ENCODE results near the gene TMEM87B. TPM values are rescaled to one million over a fixed set of nuclear protein-coding genes. Genes with fewer than 3 reads are reported as not detected.

TMEM87B gene
- total RNA-seq, 1 experiment from 2014 or later, result 14.8 TPM

DNA sequence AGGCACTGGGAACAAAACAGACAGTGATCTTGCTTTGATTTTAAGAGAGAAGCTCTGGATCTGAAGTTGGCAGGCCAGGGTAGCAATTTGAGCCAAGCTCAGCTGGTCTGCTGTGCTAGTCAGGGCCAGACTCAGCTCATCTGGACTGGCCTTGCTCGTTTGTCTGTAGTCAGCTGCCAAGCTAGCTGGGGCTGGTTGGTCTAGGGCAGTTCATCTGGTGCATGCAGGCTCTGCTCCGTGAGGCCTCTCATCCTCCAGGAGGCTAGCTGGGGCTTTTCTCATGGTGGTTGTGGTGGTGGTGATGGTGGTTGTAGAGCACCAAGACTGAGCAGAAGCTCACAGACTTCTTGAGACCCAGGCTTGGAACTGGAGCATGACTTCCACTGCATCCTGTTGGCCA, 93.4 kb downstream of the TMEM87B start:
- BruUV-seq (replicated peaks), result no TSS peak
- H2AFZ ChIP-seq (ENCODE audit: low read depth, low read length, poor library complexity, severe bottlenecking), result no peak overlapping the region
- no peaks in the 10 kb centered on the region for H3K9me3 ChIP-seq (ENCODE audit: control insufficient read depth in 1 of 2, insufficient read depth in 1 of 2, low read depth in 1 of 2, low read length in 2 of 2)
- H3K36me3 ChIP-seq (ENCODE audit: control insufficient read depth in 1 of 2, insufficient read depth in 2 of 2, low read length in 2 of 2), result no peaks in the 10 kb centered on the region
- H3K27me3 ChIP-seq (ENCODE audit: insufficient read depth, low read length), result no peaks in the 10 kb centered on the region
- DNase-seq (ENCODE audit: low read depth, low spot score), result no peak
- no peaks in the 10 kb centered on the region for H3K9me2 ChIP-seq (ENCODE audit: insufficient read depth)
- no peak overlapping the region for H3K4me2 ChIP-seq (ENCODE audit: low read length)
- ChIA-PET RAD21 (ENCODE audit: low non-redundant PET in 1 of 2, low total read pairs in 2 of 2, uncharacterized antibody in 2 of 2, unreplicated experiment in 2 of 2) (no interaction called here), CTCF (no interaction called here), POLR2A (no interaction called here)
- no peaks in the 10 kb centered on the region for H4K20me1 ChIP-seq (ENCODE audit: insufficient read depth)
- no peak for TF ChIP-seq TCF7L2 (IDR thresholded peaks at IDR 0.05; ENCODE audit: borderline replicate concordance, extremely low read depth, insufficient read depth, insufficient read length)
- TF ChIP-seq CTCF (IDR thresholded peaks at IDR 0.05 in 2 of 3, conservative IDR thresholded peaks at IDR 0.05 in 1 of 3; ENCODE audit: borderline replicate concordance in 1 of 3, insufficient read depth in 1 of 3, low read depth in 2 of 3, low read length in 2 of 3), result no peak
- TF ChIP-seq YY1 (IDR thresholded peaks at IDR 0.05; ENCODE audit: extremely low read depth, insufficient replicate concordance, low read depth, low read length), result no peak
- no peak for TF ChIP-seq ZNF274 (IDR thresholded peaks at IDR 0.05; ENCODE audit: low read depth, low read length)
- TF ChIP-seq POLR2AphosphoS5 (IDR thresholded peaks at IDR 0.05; ENCODE audit: low read depth, low read length), result no peak
- no peak for TF ChIP-seq SRF (IDR thresholded peaks at IDR 0.05; ENCODE audit: low read depth)
- TF ChIP-seq, protein P1, sequence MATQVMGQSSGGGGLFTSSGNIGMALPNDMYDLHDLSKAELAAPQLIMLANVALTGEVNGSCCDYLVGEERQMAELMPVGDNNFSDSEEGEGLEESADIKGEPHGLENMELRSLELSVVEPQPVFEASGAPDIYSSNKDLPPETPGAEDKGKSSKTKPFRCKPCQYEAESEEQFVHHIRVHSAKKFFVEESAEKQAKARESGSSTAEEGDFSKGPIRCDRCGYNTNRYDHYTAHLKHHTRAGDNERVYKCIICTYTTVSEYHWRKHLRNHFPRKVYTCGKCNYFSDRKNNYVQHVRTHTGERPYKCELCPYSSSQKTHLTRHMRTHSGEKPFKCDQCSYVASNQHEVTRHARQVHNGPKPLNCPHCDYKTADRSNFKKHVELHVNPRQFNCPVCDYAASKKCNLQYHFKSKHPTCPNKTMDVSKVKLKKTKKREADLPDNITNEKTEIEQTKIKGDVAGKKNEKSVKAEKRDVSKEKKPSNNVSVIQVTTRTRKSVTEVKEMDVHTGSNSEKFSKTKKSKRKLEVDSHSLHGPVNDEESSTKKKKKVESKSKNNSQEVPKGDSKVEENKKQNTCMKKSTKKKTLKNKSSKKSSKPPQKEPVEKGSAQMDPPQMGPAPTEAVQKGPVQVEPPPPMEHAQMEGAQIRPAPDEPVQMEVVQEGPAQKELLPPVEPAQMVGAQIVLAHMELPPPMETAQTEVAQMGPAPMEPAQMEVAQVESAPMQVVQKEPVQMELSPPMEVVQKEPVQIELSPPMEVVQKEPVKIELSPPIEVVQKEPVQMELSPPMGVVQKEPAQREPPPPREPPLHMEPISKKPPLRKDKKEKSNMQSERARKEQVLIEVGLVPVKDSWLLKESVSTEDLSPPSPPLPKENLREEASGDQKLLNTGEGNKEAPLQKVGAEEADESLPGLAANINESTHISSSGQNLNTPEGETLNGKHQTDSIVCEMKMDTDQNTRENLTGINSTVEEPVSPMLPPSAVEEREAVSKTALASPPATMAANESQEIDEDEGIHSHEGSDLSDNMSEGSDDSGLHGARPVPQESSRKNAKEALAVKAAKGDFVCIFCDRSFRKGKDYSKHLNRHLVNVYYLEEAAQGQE (IDR thresholded peaks at IDR 0.05; ENCODE audit: low read depth), result no peak
- no peak for TF ChIP-seq ELF1 (IDR thresholded peaks at IDR 0.05; ENCODE audit: borderline replicate concordance, low read depth)
- no peak for TF ChIP-seq ZBTB33 (IDR thresholded peaks at IDR 0.05; ENCODE audit: extremely low read depth, insufficient replicate concordance, low read length)
- TF ChIP-seq, protein P2, sequence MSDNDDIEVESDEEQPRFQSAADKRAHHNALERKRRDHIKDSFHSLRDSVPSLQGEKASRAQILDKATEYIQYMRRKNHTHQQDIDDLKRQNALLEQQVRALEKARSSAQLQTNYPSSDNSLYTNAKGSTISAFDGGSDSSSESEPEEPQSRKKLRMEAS (IDR thresholded peaks at IDR 0.05), result no peak
- no peaks in the 10 kb centered on the region for H3K4me1 ChIP-seq (ENCODE audit: control insufficient read depth in 1 of 2, insufficient read depth in 2 of 2, low read length in 2 of 2)
- H3K4me3 ChIP-seq (replicated peaks in 1 of 2; ENCODE audit: low read depth in 1 of 2, low read length in 2 of 2), result no peak overlapping the region
- intact Hi-C loops (cut with micrococcal nuclease), result no loop called here
- no peak overlapping the region for H3K27ac ChIP-seq (ENCODE audit: low read depth, low read length)
- no peak overlapping the region for H3K9ac ChIP-seq (ENCODE audit: low read length)
- no peaks in the 10 kb centered on the region for H3K79me2 ChIP-seq (ENCODE audit: insufficient read depth, low read length)
- no peak for ATAC-seq

Measured in HCT116 (cell line).